ENCODE data around the gene NTRK3.

Gene NTRK3

DNA sequence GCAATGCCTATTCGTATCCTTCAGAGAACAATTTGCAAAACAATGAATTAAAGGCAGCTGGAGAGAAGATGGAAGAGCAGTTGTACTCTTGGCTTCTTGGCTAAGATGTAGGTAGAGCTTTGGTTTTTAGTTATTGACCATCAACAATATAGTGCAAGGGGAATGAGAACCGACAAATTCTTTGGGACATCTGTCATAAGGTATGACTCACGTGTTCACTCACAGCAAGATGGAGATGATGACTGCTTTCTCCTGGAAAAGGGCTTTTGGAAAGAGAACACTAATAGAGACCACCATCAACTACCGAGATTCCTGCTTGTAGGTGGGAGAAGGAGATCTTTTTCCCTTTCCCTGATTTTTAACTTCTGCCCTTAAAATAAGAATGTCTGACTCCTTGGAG, 234.9 kb downstream of the NTRK3 start:
- no peak for DNase-seq

DNA sequence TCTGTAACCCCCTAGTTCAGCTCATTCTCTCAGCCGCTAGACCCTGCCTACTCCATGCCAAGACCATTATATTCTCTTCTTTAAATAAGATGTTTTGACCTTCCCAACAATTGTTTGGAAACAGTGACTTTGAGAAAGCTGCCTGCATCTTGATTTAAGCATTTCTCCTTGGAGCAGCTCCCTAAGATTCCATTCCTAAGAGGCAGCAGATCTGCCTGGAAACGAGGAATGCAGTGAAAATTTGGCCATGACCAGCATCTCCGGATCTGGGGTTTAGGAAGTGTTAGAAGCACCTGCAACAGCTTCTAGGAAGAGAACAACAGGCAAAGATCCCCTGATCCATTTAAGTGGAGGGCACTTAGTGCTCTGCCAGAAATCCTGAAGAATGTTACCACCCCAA, 235.7 kb downstream of the NTRK3 start:
- DNase-seq, result no peak

GRCh38 chr15:88019656-88020055, 236.9 kb downstream of the NTRK3 start:
- DNase-seq, result no peak

GRCh38 chr15:88018869-88019641, 237.5 kb downstream of the NTRK3 start:
- DNase-seq, result no peak

DNA sequence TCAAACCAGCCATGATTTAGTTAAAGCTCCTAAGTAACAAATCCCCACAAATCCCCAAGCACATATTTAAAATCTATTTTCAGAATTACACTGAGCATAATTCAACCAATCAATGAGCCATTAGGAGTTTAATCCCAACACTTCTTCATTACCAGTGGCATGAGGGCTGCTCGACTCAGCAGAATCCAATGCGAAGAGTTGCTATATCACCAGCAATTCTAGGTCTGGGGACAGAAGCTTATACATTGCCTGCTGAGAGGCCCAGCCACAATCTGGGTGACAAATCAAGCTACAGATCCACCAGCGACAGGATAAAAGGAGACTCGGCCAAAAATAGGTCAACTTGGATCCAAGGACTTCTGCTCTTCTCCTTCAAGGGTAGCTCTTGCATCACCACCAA, 238.8 kb downstream of the NTRK3 start:
- DNase-seq, result no peak

- no peak for DNase-seq
Observed at GRCh38 chr15:88016406-88016805, 240.1 kb downstream of the NTRK3 start.

DNA sequence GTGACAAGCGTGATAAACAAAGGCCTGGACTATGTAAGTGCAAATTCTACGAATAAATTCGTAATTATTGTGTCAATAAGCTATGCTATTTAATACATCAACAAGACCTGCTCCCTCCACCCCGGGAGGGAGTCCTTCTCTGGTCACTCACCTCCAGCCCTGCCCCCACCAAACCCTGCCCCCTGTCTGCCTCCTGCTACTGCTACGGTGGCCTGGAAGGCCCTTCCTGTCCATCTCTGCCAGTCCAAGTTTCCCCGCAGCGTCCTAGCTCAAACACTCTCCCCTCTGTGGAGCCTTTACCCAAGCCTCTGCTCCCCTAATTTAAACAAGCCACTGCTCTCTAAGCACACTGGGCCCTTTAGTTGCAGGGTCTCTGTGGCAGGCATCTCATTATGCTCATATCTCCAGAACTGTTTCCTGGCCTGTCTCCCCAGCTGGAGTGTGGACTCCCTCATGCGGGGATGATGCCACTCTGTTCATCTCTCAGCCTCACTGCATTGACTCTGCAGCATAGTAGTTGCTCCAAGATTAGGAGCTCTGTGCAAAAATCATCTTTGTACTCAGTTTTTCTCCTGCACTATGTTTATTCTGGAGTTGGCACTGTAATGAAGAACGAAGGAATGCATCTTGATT, 241.2 kb downstream of the NTRK3 start:
- no peak for DNase-seq

DNA sequence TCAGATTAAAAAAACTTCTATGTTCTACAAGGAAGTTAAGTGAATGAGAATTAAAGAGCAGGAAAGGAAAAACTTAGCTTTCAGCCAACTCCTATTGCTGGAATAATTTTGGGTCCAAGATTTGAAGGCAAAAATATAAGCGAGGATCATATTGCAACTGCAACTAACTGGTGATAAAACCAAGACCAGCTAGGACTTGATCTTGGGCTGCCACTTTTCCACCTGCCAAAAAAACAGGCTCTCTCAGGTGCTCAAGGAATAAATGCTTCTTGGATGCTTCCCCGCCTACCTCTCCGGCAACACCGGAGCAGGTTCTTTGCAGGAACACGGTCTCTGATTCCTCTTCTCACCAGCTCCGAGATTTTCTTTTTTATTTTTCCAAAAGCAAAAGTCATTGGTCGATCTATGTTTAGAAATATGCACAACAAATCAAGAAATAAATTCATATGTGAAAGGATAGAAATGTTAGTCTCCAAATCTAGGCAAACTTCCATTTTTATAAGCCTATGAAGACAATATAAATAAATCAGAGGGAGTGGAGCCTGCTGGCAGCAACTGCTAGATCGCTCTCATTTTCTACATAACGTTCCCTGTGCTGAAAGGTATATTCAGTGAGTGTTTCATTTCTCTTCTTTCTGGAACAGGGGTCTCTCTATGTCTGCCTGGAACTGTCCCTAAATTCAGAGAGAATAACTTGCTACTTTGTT, 241.9 kb downstream of the NTRK3 start:
- no peak for DNase-seq

GRCh38 chr15:88013111-88013510, 243.4 kb downstream of the NTRK3 start:
- no peak for DNase-seq

DNA sequence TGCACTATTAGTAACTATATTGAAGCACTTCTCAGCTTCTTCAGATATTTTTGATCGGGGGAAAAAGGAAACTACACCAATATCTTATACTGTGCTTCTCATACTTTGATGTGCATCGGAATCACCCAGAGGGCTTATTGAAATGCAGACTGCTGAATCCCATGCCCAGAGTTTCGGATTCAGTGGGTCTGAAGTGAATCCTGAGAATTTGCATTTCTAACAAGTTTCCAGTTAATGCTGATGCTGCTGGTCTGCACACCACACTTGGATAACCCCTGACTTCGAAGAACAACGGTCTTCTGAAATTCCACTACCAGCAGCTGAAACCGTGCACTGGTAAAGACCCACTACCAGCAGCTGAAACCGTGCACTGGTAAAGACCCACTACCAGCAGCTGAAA, 243.9 kb downstream of the NTRK3 start:
- no peak for DNase-seq

DNA sequence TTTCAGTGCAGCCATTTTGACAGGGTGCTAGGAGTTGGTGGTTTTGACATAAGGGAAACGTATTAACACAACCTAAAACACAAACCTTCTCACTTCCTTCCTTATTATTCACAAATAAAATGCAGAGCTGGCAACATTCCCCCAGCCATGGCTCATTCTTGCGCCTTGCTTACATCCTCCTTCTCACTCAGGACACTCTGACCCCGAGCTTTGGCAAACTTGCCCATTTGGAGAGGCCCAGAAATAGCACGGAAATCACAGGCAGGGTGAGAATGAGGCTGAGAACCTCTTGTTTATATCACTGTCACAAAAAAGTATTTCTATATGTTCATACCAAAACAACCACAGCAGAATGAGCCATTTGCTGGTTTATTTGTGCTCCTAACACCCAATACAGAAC, 244.3 kb downstream of the NTRK3 start:
- no peak for DNase-seq

- DNase-seq, result no peak
Observed at GRCh38 chr15:88011533-88011932, 245.0 kb downstream of the NTRK3 start.

DNA sequence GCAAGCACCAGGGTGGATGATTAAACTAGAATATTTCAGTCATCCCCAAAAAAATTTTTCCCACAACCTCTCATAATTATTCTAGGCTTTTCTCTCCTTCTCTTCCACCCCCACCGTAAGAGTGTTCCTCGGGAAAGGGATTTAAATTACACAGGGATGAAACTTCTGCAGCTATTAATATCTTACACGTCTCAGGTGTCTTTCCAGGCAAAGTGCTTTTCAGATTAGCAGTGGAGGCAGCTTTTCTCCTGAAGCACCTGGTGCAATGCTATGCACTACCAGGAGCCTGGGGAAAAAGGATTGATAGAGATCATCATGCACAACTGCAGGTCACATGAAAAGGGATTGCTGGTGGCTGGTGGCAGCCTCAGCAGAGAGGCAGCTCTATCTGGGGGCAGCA, 250.4 kb downstream of the NTRK3 start:
- no peak for DNase-seq

DNA sequence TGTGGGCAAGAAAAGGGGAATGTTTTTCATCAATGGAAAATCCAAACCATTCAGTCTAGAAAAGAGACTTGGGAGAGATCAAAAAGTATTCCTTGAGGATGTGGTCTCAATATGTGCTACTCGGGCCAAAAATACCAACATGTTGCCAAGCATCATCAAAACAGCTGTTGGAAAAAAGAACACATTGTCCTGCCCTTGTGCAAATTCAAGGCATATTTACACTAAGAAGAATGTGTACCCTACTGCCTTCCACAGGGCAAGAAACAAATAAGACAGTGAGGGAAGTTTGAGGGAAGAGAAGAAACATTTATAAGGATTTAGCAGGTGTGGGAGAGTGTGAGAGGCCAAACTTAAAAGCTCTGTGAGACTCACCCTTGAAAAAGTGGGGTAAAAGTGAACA, 252.1 kb downstream of the NTRK3 start:
- DNase-seq, result no peak

- no peak for DNase-seq
Observed at GRCh38 chr15:88003541-88004327, 252.8 kb downstream of the NTRK3 start.

- no peak for DNase-seq
Observed at GRCh38 chr15:88002706-88003105, 253.8 kb downstream of the NTRK3 start.

DNA sequence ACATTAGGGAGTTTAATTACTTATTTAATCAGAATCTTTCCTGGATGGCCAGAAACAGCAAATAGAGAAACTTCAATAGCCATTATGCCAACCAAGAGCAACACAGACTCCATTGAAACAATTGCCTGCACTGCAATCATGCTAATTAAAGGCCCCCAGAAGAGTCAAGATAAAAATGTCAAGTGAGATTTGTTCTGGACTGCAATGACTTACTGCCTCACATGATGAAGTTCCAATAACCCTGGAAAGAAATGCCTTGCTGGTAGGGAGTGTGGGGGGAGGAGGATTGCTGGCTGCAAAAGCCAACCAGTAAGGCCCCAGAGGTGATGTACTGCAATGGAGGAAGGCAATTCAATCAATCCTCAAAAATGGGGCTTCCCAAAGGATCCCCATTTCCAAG, 257.9 kb downstream of the NTRK3 start:
- no peak for DNase-seq

DNA sequence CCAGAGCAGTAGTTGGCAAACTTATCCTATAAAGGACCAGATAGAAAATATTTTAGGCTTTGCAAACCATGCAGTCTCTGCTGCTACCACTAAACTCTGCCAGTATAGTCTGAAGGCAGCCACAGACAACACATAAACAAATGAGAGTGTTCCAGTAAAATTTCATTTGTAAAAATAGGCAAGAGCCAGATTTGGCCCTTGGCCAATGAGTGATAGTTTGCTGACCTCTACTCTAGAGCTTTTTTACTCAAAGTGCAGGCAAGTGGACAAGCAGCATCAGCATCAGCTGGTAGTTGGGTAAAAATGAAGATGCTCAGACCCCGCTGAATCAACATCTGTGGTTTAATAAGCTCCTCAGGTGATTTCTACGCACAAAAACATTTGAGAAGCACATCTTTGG, 269.8 kb downstream of the NTRK3 start:
- DNase-seq, result no peak

DNA sequence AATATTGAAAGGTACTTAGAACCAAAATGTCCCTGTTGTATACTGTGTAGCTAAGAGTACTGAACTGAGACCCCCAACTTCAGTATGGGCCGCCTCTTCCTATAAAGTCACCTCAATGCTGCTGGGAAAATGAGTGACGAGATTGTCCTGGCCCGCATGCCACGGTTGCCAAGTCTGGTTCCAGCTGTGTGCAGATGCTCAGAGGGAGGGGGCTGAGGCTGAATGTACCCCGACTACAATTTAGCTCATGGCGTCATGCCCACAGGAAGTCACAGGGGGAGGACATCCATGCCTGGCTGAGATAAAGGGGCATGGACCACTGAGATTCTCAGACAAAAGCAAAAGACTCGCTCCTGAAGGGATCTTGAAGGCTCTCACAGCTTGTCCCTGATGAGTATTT, 271.1 kb downstream of the NTRK3 start:
- DNase-seq, result no peak

- no peak for DNase-seq
Observed at GRCh38 chr15:87981969-87982368, 274.6 kb downstream of the NTRK3 start.

DNA sequence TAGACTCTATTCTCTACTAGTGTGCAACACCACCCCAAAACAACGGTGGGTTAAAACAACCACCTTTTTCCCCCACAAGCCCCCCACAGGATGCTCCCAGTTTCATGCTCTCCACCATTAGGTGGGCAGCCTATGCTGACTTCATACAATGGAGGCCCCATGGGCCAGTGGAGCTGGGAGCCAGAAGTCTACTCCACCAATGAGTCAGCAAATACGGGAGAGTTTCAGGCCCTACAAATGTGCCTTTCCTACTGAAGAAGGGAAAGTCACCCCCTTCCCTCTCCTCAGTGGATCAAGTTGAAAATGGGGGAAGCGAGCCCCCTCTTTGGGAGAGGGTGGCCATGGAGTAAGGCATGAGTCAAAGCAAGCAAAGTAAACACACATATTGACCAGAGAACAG, 278.6 kb downstream of the NTRK3 start:
- DNase-seq, result no peak

DNA sequence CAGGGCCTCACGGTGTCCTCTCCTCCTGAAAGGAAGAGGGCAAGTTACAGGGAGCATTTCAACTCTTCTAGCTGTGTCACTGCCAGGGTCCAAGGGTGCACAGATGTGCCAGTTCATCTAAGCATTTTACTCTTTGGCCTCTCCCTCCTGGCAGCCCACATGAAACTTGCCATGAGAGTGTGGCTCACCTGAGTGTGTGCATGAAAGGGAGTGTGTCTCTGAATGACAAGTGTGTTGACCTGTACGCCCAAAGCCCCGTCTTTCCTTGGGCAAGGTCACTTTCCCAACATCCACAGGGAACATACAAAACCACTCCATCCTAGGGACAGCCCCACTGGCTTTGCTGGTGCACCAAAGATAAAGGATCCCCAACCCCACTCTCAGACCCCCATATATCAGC, 280.0 kb downstream of the NTRK3 start:
- no peak for DNase-seq

GRCh38 chr15:87973501-87974215, 282.9 kb downstream of the NTRK3 start:
- no peak for DNase-seq
